Colon (tissue), 2 donors: ENCODE measurements around the gene ZEB2.

Source experiments
- FAIRE-seq: peaks from 2 replicates; lab custom pipeline; 2012; peaks lifted over from hg19 to GRCh38; lab: Jason Lieb, UNC
- donor health status: control.
- donor health status: control.

Gene ZEB2

DNA sequence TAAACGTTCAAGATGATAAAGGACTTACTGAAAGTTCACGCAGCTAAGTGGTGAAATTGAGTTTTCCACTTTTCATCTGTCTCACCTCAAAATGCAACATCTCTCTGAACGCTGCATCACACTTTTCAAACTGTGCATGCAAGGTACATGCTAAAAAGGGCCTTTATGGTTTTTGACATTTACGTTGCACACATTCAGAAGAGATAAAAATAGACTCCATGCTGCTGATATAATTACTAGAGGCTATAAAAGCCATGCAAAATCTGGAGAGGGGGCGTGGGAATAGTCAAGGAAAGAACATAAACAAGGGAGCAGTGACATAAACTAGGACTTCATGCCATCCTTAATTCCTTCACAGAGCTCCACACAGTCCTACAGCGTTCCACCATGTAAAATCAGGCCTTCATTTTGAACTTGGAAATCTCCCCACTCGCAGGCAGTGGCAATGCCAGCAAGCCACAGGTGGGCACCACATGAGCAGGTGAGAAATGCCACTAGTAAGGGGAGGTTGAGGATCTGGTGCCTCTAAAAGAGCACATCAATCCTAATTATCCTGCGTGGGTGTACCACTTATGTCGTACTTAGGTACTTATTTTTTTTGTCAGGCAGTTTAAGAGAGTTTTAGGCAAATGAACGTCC is 71.4 kb downstream of the ZEB2 start:
- no peak for FAIRE-seq

DNA sequence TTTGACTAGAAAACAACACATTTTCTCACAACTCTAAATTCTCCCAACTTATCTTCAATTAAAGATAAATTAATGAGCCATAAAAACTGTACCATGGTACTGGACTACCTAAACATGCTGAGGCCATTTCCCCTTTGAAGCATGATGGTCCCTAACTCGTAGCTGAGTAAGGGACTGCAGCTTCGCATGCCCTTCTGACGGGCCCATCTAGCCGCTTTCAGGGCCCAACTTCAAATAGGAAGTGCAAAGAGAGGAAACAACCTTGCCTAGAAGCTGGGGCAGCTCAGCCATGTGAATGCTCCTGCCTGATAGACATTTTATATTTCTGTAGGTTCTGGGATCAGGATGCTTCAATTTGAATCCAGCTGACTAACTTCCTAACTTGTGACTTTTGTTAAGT is 72.4 kb downstream of the ZEB2 start:
- no peak for FAIRE-seq

DNA sequence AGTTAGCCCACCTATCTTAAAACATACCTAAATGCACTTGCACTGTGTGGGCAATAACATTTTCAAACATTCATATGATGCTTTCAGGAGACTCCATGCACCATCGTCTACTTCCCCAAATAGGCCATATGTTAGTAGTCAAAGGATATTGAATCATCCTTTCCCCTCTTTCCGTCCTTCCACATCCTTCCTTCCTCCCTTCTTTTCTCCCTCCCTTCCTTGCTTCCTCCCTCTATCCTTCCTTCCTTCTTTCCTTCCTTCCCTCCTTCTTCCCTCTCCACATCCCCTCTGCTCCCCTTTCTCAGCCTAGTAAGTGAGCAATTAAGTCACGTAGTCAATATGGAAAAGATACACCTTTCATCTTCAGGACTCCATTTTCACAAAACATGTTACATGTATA is 73.8 kb downstream of the ZEB2 start:
- FAIRE-seq = no peak

DNA sequence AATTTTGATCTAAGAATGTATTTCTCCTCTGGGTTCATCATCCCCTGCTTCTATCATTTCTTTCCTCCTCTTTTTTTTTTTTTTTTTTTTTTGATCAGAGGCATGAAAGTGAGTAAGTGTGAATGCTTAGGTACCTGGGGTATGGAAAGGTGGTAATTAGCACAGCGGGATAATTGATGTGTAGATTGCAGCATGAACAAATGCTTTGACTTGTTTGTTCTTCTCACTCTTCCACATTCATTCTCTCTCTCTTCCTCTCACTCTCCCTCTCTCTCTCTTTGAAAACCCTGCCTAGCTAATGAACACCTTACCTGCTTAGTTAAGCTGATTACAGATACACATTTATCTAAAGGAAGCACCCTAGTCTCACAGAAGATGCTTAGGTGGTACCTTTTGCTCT is 74.7 kb downstream of the ZEB2 start:
- no peak for FAIRE-seq

DNA sequence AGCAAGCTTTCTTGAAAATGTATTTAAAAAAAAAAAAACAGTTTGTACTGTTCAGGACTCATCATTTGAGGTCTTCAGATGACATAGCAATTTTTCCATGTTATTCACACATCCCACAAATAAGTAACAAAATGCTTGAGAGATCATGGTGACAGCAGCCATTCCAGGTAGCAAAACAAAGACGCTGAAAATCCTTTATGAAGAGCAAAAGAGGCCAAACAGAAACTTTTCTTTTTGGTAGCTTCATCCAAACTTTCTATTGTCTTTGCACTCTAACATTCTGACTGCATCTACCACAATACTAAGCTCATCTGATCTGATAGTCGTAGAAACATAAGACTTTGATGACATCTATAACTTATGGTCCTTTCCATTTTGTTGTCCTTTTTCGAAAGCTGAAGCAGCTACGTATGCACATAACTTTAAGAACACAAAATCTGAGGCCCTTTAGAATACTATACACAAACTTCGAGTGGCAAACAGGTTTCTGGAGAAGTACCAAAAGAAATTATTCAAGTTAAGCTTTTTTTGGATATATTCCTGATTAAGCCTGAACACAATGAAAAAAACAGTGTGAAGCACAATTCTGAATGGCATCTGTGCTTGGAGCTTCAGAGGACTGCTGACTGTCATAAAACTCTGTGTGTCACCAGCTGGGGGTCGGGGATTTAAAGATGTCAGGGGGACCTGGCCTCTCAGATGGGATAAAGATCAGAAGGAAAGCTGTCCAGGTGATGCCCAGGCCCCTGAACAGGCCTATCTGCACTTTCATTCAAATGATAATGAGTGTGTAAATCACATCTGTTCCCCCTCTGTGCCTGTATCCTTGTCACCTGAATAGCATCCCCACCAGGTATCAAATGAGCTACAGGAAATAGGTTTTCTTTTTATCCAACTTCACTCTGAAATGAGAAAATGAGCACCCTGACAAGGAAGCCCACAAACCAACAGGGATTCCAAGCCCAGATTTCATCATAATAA is 75.8 kb downstream of the ZEB2 start:
- FAIRE-seq = no peak

DNA sequence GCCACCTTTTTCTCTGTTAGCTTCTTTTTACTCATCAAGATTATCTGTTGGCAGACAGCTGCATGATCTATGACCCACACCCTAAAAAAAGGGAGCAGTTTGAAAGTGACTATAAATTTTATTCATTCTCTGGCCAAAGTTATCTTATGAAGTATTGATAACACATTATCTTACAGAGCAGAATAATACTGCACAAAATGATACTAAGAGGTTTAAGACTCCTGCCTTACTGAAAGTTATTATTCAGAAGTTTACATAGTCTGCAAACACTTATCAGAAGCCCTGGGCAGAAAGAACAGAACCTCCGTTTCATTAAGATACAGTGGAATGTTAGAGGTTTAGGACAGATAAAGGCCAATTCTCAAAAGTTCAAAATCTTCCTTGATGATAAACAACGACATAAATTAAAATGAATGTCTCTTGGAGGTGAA is 78.2 kb downstream of the ZEB2 start:
- no peak for FAIRE-seq

DNA sequence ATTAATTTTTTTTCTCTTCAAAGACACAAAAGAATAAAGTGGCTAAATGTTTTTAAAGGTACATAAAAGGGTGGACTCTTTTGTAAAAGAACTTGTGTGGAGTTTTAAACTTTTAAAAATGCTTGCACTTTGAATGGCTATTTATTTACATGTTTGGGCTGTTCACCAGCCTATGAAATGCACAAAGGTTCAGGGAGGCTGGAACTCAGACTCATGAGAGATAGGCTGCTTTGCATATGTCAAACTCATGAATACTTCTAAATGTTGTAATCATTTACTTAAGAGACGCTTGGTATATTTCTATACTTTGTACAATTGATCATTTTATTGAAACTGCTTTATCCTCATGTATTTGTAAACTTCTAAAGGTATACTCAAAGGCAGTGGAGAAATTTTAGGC is 79.9 kb downstream of the ZEB2 start:
- no peak for FAIRE-seq

DNA sequence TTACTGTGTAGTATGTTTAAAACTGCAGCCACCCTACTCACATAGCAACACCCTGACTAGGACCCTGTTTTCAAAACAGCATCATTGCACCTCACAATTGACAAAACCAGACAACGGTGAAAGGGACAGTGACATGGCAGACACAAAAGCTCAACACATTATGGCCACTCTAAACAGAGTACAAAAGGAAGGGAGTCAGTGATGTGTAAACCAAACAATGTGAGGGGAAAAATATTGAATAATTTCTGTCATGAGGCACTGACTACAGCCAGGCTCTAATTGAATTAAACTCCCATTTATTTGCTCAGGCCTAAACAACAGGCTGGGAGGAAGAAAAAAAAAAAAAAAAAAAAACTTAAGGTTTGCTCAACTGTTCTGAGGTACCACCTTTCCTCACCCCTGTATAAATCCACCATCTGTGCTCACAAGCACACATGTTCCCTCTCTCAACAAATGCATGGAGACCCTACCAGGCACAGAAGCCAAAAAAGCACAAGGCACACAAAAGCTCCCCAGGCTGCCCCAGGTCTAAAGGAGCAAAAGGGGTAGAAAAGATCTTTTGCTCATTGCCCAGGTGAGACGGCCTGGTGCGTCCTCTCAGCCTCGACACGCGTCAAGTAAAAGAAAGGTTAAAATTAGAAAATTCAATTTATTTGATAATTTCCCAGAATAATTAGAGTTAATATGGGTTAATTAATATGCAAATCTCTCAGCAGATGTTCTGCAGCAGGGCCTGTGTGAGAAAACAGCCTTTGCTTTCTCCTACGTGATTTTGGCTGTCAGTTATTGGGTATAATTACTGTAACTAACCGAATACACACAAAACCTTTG is 80.9 kb downstream of the ZEB2 start:
- FAIRE-seq = no peak

DNA sequence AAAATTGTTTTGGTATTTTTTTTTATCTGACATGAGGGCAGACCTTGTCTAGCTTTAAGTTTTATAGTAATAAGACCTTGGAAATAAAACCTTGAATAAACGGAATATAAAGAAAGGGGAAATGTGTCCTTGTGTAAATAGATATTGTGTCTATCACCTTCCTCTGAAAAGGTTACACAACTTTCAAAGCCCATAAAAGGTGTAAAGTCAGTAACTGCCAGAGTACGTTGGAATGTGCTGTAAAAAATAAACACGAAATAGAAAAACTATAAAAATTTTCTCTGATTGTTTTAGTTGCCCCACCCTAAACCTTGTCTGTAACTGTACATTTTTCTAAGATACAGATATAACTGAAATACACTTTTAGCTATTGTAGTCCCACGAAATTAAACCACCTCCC is 82.3 kb downstream of the ZEB2 start:
- no peak for FAIRE-seq

DNA sequence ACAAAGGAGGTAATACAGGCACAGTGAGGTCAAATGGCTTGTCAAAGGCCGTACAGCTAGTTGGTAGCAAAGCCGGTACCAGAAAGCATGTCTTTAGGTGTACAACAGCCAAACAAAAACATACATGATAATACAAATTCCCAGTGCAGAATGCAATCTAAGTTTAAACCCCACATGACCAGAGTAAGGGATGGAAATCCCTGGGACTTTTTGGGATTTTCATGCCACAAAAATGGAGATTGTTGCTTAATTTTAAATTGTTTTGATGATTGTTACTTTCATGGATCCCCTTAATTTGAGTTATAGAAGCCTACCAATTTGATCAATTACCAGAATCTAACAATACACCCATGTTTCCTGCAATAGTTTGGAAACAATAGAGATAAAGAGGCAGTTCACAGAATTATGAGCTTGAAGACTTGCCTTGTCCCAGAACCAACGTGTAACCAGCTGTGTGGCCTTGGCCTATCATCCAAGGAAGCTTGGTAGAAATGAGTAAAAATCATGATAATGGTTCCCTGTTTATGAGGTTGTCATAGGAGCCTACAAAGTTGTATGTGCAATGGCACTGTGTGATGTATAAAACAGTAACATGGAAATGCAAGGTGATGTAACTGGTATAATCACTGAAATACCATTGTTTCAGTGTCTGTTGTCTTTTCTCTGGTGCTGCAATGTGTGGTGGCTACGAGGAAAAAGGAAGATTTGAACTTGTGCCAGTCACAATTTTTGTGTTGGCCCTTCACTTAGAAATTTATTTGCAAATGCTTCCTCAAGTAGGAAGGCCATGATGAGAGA is 85.3 kb downstream of the ZEB2 start:
- FAIRE-seq = no peak

DNA sequence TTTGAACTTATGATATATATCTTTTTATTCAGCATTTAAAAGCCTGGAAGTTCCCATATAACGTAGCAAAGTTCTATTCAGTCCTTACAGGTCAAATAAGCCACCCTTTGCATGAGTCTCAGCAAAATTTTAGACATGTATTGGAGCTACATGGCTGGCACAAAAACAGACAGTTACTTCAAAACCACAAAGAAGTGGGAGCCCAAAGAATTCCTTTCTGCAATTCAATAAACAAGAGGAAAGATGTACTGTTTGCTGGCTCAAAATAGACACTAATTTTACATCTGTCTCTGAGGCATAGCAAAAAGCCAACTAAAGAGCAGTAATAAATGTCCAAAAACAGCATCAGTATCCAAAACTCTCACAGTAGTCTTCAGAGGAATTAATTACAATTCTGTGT is 87.0 kb downstream of the ZEB2 start:
- FAIRE-seq = no peak

DNA sequence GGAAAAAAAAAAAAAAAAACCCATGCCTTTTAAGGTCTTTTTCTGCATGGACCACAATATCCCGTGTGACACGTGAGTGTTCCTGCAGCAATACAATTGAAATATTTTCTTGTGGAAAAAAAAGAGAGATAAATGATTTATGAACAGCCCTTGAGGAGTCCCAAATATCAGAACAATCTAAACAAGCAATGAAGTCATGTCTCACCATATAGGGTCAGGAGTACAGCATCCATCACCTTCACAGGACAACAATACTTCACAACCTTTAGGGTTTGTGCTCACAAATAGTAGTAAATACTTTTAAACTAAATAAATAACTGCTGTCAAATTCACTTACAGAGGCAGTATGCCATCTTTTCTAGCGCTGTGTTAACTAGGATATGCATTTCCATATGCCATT is 87.9 kb downstream of the ZEB2 start:
- FAIRE-seq = no peak

DNA sequence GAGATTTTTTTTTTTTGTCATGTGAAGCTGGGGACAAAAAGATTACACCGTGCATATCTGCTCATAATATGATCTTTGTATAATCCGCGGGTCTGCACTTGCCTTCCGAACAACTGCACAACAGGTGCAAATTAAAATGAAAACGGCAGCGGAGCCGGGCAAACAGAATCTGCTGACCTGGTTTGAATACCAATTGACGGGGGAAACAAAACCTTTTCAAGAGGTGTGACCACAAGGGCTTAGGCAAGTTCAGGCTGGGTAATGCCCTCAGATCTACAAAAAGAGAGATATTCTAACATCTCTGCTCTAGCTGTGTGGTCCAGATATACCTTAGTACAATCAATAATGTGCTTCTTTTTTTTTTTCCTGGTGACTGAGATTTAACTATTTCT is 88.5 kb downstream of the ZEB2 start:
- FAIRE-seq = no peak

DNA sequence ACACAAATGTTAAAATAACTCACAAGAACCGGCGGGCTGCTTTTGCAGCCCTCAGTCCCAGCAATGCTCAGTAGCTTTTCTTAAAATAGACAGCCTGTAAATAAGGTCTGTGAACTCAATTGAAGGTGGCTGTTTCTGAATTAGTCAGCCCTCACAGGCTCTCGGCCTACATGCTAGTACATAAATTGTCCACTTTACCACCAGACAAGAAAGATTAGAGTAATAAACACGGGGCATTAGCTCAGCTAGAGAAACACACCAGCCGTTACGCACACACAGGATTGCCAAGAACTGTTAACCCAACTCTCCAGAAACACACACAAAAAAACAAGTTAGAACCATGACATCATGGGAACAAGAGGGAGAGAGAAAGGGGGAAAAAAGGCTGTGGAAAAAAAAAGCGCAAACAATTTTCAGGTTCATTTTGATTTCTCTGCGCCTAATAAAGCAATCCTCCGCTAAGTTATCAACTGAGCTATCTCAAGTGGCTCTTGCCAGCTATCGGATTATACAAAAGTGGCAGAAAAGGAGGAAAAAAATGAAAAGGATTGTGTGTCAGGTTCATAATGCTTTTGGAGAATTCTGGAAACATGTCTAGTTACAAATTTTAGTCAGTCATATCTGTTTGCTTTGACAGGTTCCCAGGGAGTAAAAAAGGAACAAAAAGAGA is 89.1 kb downstream of the ZEB2 start:
- FAIRE-seq = no peak

DNA sequence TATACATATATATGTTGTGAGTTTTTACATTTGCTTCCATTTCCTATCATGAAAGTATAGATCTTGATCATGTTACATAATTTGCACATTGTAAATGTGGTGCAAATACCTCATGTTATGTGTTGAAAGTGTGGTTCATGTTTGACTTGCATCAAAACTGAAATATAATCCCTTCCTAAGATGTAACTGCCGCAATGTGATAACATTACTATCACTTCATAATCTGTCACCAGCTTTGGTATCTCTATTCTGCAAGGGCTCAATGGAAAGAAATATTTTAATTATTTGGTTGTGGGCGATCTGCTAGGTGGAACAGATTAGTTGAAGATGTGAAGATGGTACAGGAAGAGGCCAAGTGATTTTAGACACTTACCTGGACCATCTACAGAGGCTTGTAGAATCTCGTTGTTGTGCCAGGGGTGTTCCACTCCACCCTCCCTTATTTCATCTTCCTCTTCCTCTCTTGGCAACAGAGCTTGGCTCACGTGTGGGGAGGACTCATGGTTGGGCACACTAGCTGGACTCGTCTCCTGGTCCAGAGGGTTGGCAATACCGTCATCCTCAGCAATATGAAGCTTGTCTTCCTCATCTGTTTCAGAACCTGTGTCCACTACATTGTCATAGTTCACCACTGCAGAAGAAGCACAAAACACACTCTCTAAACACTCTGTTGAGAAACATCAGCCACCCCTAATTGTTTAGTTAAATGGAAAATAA is 90.4 kb downstream of the ZEB2 start:
- FAIRE-seq = no peak

DNA sequence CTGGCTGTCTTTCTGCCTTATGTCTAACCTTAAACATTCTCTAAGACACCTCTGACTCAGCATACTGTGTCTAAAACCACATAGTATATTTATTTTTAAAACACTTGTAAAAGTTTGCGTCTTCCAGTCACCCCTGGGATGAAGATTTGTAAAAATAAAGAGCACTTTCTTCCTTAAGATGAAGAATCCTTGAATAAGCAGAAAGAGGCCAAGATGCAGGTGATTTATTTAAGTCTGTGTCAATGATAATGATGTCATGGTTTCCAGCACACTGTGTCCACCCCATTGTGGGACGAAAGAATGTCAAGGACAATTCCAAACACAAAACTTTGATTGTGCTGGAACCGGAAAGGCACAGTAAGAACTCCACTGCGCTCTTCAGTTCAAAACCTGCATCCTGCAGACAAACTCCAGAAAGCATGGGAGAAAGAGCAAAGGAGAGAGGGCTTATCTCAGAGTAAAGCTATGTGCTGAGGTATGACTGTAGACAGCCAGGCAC is 92.9 kb downstream of the ZEB2 start:
- FAIRE-seq = no peak

DNA sequence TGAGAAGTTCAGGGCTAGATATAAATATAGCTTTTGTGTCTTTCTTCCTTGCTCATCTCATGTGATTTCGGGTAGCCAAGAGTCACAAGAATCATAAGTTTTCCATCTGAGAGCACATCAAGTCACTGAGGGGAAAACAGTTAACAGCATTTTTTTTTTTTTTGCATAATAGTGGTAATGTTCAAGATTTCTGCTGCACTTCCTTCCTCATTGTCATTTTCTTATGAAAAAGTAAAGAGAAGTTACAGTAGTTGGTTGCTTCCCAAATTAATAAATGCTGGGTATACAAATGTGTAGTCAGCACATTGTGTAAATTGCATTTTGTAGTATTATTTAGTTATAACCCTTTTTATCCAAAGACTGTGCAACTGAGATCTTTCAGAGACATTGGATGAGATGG is 93.6 kb downstream of the ZEB2 start:
- FAIRE-seq = no peak

DNA sequence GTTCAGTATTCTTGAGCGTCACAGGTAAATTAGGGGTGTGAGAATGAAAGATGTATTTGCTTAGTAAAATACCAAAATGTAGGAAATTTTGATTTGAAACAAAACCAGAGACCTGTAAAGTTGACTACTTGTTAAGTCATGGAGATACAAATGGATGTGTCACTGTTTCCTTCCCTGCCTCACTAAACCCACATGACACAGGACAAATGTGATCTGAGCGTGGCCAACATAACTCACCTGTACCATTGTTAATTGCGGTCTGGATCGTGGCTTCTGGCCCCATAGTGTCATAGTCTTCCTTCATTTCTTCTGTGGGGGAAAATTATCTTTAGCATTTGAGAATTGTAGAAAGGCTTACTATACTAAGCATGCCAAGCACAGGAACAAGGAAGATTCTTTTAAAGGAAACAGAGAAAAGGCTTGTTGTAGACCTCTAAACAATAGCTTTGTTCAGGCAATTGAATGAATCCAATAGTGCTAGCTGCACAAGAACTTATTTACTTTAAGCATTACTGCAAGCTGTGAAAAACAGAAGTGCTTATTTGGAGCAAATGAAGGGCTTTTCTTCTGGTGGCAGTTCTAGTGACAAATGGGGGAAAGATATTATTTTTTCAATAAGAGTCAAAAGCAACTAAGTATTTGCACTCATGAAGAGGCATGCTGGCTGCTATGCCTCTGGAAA is 95.2 kb downstream of the ZEB2 start:
- FAIRE-seq = no peak

DNA sequence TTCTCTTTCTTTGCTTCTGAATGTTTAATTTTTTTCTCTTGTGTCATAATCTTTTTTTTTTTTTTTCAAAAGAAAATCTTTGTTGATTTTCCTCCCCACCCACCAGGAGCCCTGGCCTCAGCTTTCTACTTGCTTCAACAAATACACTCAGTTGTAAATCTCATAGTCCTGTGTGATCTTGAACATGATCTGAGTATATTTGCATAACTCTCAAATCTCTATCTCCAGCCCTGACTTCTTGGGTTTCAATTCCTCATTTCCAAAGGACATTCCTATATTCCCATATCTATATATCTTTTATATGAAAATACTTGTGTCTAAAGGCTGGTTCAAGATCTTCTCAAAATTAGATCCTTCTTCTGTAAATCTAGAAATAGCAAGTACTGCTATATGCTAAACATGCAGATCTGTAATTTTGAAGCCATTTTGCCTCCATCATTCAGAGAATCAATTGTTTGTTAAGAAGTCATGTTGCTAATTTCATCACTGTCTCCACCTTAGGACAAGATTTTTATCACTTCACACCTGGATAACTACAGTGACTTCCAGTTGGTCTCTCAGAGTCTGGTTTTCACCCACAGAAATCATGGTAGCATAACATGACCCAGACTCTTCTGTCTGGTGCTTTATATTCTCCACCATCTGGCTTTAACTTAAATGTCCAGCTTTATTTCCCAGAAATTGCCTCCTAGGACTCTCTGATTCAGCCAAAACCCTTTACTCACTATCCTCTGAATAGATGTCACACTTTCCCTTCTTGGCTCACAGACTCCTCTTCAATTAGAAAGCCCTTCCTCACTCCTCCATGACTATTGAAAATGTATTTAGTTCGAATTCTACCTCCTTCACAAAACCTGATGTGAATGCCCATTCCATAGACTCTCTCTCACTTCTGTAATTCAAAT is 98.1 kb downstream of the ZEB2 start:
- no peak for FAIRE-seq
